Lung (tissue), 12 donors: ENCODE results near the gene SLC9A1. TPM values are rescaled to one million over a fixed set of nuclear protein-coding genes. Genes with fewer than 3 reads are reported as not detected.

Experiments used
- ATAC-seq: fragments of 200-7000 bp; cut with Tn5 transposase; one replicate; pipeline ENCODE4 v1.9.1; 2020; ENCODE audit warnings: moderate number of reproducible peaks; ENCODE audit not compliant: insufficient read depth, low FRiP score
- DNase-seq, 3 donors: peaks; one replicate each; pipeline ENCODE4 v3.0.0-alpha.2; 2013 to 2017
- H3K27ac ChIP-seq, 2 donors: one replicate each; pipeline ENCODE4 v1.5.1; 2013; ENCODE audit warnings: mild to moderate bottlenecking in 2 of 2, moderate library complexity in 2 of 2, control low read depth in 1 of 2, inconsistent platforms in 1 of 2, low read depth in 1 of 2, low read length in 1 of 2
- H3K27me3 ChIP-seq, 3 donors: one replicate each; pipeline ENCODE4 v1.5.1; 2013; ENCODE audit warnings: low read length in 2 of 3; ENCODE audit not compliant: control insufficient read depth in 3 of 3, insufficient read depth in 3 of 3
- H3K36me3 ChIP-seq, 4 donors: one replicate each; pipeline ENCODE4 v1.5.1; 2013; ENCODE audit warnings: low read length in 4 of 4, mild to moderate bottlenecking in 1 of 4, moderate library complexity in 1 of 4; ENCODE audit not compliant: control insufficient read depth in 4 of 4, insufficient read depth in 4 of 4
- H3K4me1 ChIP-seq, 5 donors: one replicate each; pipeline ENCODE4 v1.5.1; 2013; ENCODE audit warnings: low read length in 5 of 5, mild to moderate bottlenecking in 2 of 5, moderate library complexity in 1 of 5; ENCODE audit not compliant: control insufficient read depth in 5 of 5, insufficient read depth in 5 of 5
- H3K4me3 ChIP-seq: one replicate; pipeline ENCODE4 v1.5.1; 2013; ENCODE audit warnings: mild to moderate bottlenecking, control low read depth, moderate library complexity
- H3K9ac ChIP-seq, 2 donors: one replicate each; pipeline ENCODE4 v1.5.1; 2013; ENCODE audit warnings: low read length in 2 of 2, control low read depth in 1 of 2; ENCODE audit not compliant: insufficient read depth in 1 of 2
- H3K9me3 ChIP-seq, 4 donors: one replicate each; pipeline ENCODE4 v1.5.1; 2013; ENCODE audit warnings: low read length in 3 of 4, mild to moderate bottlenecking in 1 of 4, moderate library complexity in 1 of 4; ENCODE audit not compliant: control insufficient read depth in 4 of 4, insufficient read depth in 3 of 4
- CTCF ChIP-seq: IDR thresholded peaks from 2 replicates; pipeline ENCODE4 v1.5.1; 2012; ENCODE audit warnings: mild to moderate bottlenecking; ENCODE audit errors: control extremely low read depth, extremely low read depth
- WGBS, 2 donors: extraction: QIAGEN DNeasy Blood & Tissue Kit; methylation state at CpG; one replicate each; pipeline ENCODE4 v1.1.7; 2013; 5-methylcytosine and 5-hydroxymethylcytosine counted together
- polyA plus RNA-seq, 2 donors: library from polyadenylated mRNA; stranded (reverse); fragments of 200-250 nt; gene quantifications; one replicate each; pipeline ENCODE4 v1.2.1, GENCODE V29; 2013
- total RNA-seq, 2 donors: library from RNA; depleted of rRNA in 1 of 2; stranded (reverse); fragments of >200 nt in 1 of 2; gene quantifications; one replicate each; pipeline ENCODE4 v1.2.1, GENCODE V29; 2014 to 2021
- donor health status: control.
- donor health status: control.
- donor health status: Bipolar disorder and iron deficiency.
- donor health status: healthy.
- donor health status: DM: yes; HTN: yes; CAD: no.

Gene SLC9A1
- total and polyA plus RNA-seq, 4 donors: 19.3 to 48.0 (median 24.6) TPM

DNA sequence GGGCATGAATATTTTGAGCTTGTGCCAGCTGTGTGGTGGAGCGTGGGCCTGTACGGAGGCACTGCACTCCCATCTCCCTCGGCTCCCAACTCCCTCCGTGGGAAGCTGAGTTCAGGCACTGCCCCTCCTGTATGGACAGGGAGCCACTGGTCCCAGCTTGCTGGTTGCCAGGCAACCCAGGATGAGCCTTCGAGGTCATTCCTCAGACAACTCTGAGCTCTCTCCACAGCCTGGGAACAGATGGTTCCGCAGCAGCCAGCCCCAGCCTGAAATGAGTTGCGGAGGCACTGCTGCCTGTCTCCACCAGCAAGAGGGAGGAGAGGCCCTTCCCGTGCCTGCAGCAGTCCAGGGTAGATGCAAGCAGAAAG lies 83.9 kb downstream of the SLC9A1 start:
- Histone ChIP-seq H3K27ac (no peak overlapping the region), H3K9ac (no peak overlapping the region), H3K27me3 (no peaks in the 10 kb centered on the region), H3K4me3 (no peak overlapping the region), H3K4me1 (no peaks in the 10 kb centered on the region), H3K36me3 (no peaks in the 10 kb centered on the region), H3K9me3 (no peaks in the 10 kb centered on the region)
- TF ChIP-seq CTCF: no peak
- no peak for ATAC-seq
- DNase-seq: peak; percentile 54 to 68 (median 56)
- 52 to 73% methylated on average over 8 of the region's 8 CpGs for WGBS, 2 donors

- WGBS, 2 donors: 73 to 83% methylated on average over 12 of the region's 12 CpGs
- ATAC-seq: no peak
- no peaks in the 10 kb centered on the region for H3K27me3 ChIP-seq
- H3K4me3 ChIP-seq: no peak overlapping the region
- no peak for DNase-seq
- H3K9me3 ChIP-seq: no peaks in the 10 kb centered on the region
- no peaks in the 10 kb centered on the region for H3K36me3 ChIP-seq
- H3K9ac ChIP-seq: no peak overlapping the region
- no peaks in the 10 kb centered on the region for H3K4me1 ChIP-seq
- H3K27ac ChIP-seq: no peak overlapping the region
- no peak for TF ChIP-seq CTCF
Measured at GRCh38 chr1:27070390-27071048, 84.4 kb downstream of the SLC9A1 start.

- 90 to 95% methylated on average over 4 of the region's 4 CpGs for WGBS, 2 donors
- no peak for DNase-seq
- H3K9me3 ChIP-seq: no peaks in the 10 kb centered on the region
- no peak overlapping the region for H3K4me3 ChIP-seq
- H3K27me3 ChIP-seq: no peaks in the 10 kb centered on the region
- no peaks in the 10 kb centered on the region for H3K36me3 ChIP-seq
- no peaks in the 10 kb centered on the region for H3K4me1 ChIP-seq
- no peak overlapping the region for H3K27ac ChIP-seq
- ATAC-seq: no peak
- TF ChIP-seq CTCF: no peak
- H3K9ac ChIP-seq: no peak overlapping the region
Measured at GRCh38 chr1:27068922-27069321, 86.0 kb downstream of the SLC9A1 start.
